SK-N-SH (cell line): ENCODE measurements around the gene SNX5. TPM values are rescaled to one million over a fixed set of nuclear protein-coding genes. Genes with fewer than 3 reads are reported as not detected.

Experiments used
- CTCF ChIA-PET: fragments of 300-600, 350-600 bp; formaldehyde crosslinking; extraction: SDS; loops from one replicate; lab custom pipeline; 2021; lab: Yijun Ruan, JAX
- POLR2A ChIA-PET: fragments of 350-600 bp; sonication (Branson Sonifier 250); formaldehyde crosslinking; extraction: SDS; loops from one replicate; lab custom pipeline; 2020; ENCODE audit warnings: antibody characterized with exemption, inconsistent platforms; lab: Yijun Ruan, JAX
- DNase-seq: peaks from one replicate; pipeline ENCODE4 v3.0.0; 2012
- H2AFZ ChIP-seq: fragments of 200-600 bp; sonication (generic); 2 replicates; pipeline ENCODE4 v1.8.1; 2016; ENCODE audit warnings: antibody characterized with exemption, mild to moderate bottlenecking, low read depth
- H3F3A ChIP-seq: fragments of 200-600 bp; sonication (generic); replicated peaks from 2 replicates; pipeline ENCODE3; 2016; ENCODE audit warnings: antibody characterized with exemption, mild to moderate bottlenecking; ENCODE audit not compliant: insufficient read depth
- H3K27ac ChIP-seq, 2 experiments: fragments of 200-500 bp in 1 of 2; fragments of 200-600 bp in 1 of 2; sonication (Bioruptor generic) in 1 of 2; sonication (generic), shearing (Covaris generic) in 1 of 2; 2 replicates each; pipeline versions ENCODE4 v1.5.1 to v1.6.1; 2014 to 2016; ENCODE audit warnings: low read depth in 2 of 2, inconsistent platforms in 1 of 2, low read length in 1 of 2, mild to moderate bottlenecking in 1 of 2, mixed read lengths in 1 of 2
- H3K27me3 ChIP-seq: fragments of 200-600 bp; sonication (generic), shearing (Covaris generic); 2 replicates; pipeline ENCODE4 v1.6.1; 2016; ENCODE audit warnings: mixed run types; ENCODE audit not compliant: insufficient read depth
- H3K36me3 ChIP-seq, 2 experiments: fragments of 200-500 bp in 1 of 2; fragments of 200-600 bp in 1 of 2; sonication (Bioruptor generic) in 1 of 2; sonication (generic) in 1 of 2; replicated peaks in 1 of 2; 2 replicates each; pipeline versions ENCODE3 to v1.5.1; 2014 to 2016; ENCODE audit warnings: low read length in 1 of 2, mild to moderate bottlenecking in 1 of 2; ENCODE audit not compliant: insufficient read depth in 2 of 2, control insufficient read depth in 1 of 2
- H3K4me1 ChIP-seq, 2 experiments: fragments of 200-500 bp in 1 of 2; fragments of 200-600 bp in 1 of 2; sonication (Bioruptor generic) in 1 of 2; sonication (generic), shearing (Covaris generic) in 1 of 2; 2 replicates each; pipeline versions ENCODE4 v1.5.1 to v1.6.1; 2014 to 2016; ENCODE audit warnings: low read depth in 1 of 2, low read length in 1 of 2, mixed run types in 1 of 2; ENCODE audit not compliant: insufficient read depth in 2 of 2, control insufficient read depth in 1 of 2
- H3K4me2 ChIP-seq: fragments of 200-600 bp; sonication (generic), shearing (Covaris generic); 2 replicates; pipeline ENCODE4 v1.6.1; 2017; ENCODE audit warnings: mixed run types
- H3K4me3 ChIP-seq, 2 experiments: fragments of 200-500 bp in 1 of 2; fragments of 200-600 bp in 1 of 2; sonication (Bioruptor generic) in 1 of 2; sonication (generic), shearing (Covaris generic) in 1 of 2; 2 replicates each; pipeline versions ENCODE4 v1.5.1 to v1.8.1; 2014 to 2016; ENCODE audit warnings: low read depth in 2 of 2, inconsistent platforms in 1 of 2, low read length in 1 of 2, mild to moderate bottlenecking in 1 of 2, mixed read lengths in 1 of 2, moderate library complexity in 1 of 2
- H3K79me2 ChIP-seq: fragments of 200-600 bp; sonication (generic); 2 replicates; pipeline ENCODE4 v1.8.1; 2017; ENCODE audit warnings: mild to moderate bottlenecking; ENCODE audit not compliant: insufficient read depth
- H3K9ac ChIP-seq: fragments of 200-600 bp; sonication (generic); 2 replicates; pipeline ENCODE4 v1.6.1; 2017; ENCODE audit warnings: mixed run types
- H3K9me2 ChIP-seq: fragments of 200-600 bp; sonication (generic); 2 replicates; pipeline ENCODE4 v1.6.1; 2017; ENCODE audit warnings: mixed run types
- H3K9me3 ChIP-seq: fragments of 200-600 bp; sonication (generic); 2 replicates; pipeline ENCODE4 v1.6.1; 2017; ENCODE audit warnings: mixed run types, mild to moderate bottlenecking, moderate library complexity
- H4K20me1 ChIP-seq: fragments of 200-600 bp; sonication (generic); 2 replicates; pipeline ENCODE4 v1.6.1; 2017; ENCODE audit warnings: mild to moderate bottlenecking, mixed run types; ENCODE audit not compliant: insufficient read depth
- ELF1 ChIP-seq: IDR thresholded peaks from 2 replicates; pipeline ENCODE4 v1.4.0; 2012
- EP300 ChIP-seq, 2 experiments: IDR thresholded peaks; 2 replicates each; pipeline versions ENCODE4 v1.4.0 to v1.6.1; 2012; ENCODE audit warnings: borderline replicate concordance in 1 of 2, low read depth in 1 of 2, low read length in 1 of 2
- EZH2phosphoT487 ChIP-seq: fragments of 200-600 bp; sonication (generic); IDR thresholded peaks from 2 replicates; pipeline ENCODE4 v1.6.1; 2017; ENCODE audit warnings: low read depth, mixed run types, mild to moderate bottlenecking, antibody characterized with exemption, moderate library complexity, borderline replicate concordance
- FOXM1 ChIP-seq: IDR thresholded peaks from 2 replicates; pipeline ENCODE4 v1.4.0; 2012; ENCODE audit warnings: low read depth, mild to moderate bottlenecking
- GABPA ChIP-seq: IDR thresholded peaks from 2 replicates; pipeline ENCODE4 v1.4.0; 2012; ENCODE audit warnings: low read depth, mild to moderate bottlenecking
- JUND ChIP-seq: IDR thresholded peaks from 2 replicates; pipeline ENCODE4 v1.4.0; 2012
- MEF2A ChIP-seq: IDR thresholded peaks from 2 replicates; pipeline ENCODE4 v1.4.0; 2012; ENCODE audit warnings: low read depth, borderline replicate concordance
- MXI1 ChIP-seq: IDR thresholded peaks from 2 replicates; pipeline ENCODE4 v1.6.1; 2012; ENCODE audit warnings: mild to moderate bottlenecking, low read depth, low read length, improper control_type of control experiment
- NFIC ChIP-seq: IDR thresholded peaks from 2 replicates; pipeline ENCODE4 v1.4.0; 2012; ENCODE audit warnings: borderline replicate concordance
- NRF1 ChIP-seq: IDR thresholded peaks from 2 replicates; pipeline ENCODE4 v1.6.1; 2012; ENCODE audit warnings: low read depth, mild to moderate bottlenecking, low read length
- POLR2AphosphoS5 ChIP-seq: IDR thresholded peaks from 2 replicates; pipeline ENCODE4 v1.6.1; 2012; ENCODE audit warnings: low read depth, low read length
- RXRA ChIP-seq: IDR thresholded peaks from 2 replicates; pipeline ENCODE4 v1.4.0; 2012; ENCODE audit warnings: low read depth, mild to moderate bottlenecking, borderline replicate concordance
- SMC3 ChIP-seq: IDR thresholded peaks from 2 replicates; pipeline ENCODE4 v1.6.1; 2012; ENCODE audit warnings: low read depth, low read length, improper control_type of control experiment
- YY1 ChIP-seq: IDR thresholded peaks from 2 replicates; pipeline ENCODE4 v1.4.0; 2012; ENCODE audit warnings: low read depth, mild to moderate bottlenecking
- WGBS: methylation state at CpG from one replicate; pipeline ENCODE4 v1.1.6; 2017; ENCODE audit warnings: low lambda C conversion rate; 5-methylcytosine and 5-hydroxymethylcytosine counted together
- polyA plus RNA-seq, 3 experiments: library from polyadenylated mRNA; depleted of rRNA; stranded (reverse); fragments of >200 nt; gene quantifications; 2 replicates each; pipeline ENCODE4 v1.2.3, GENCODE V29; 2012
- TF ChIP-seq, protein P1 (sequence below): fragments of 150-350 bp; IDR thresholded peaks from 2 replicates; pipeline ENCODE4 v1.6.1; 2016; ENCODE audit warnings: mild to moderate bottlenecking, low read depth, low read length
- TF ChIP-seq, protein P2 (sequence below): IDR thresholded peaks from 2 replicates; pipeline ENCODE4 v1.4.0; 2012; ENCODE audit warnings: low read depth, borderline replicate concordance
- TF ChIP-seq, protein P3 (sequence below): IDR thresholded peaks from 2 replicates; pipeline ENCODE4 v1.4.0; 2012; ENCODE audit warnings: low read depth
- TF ChIP-seq, protein P4 (sequence below): IDR thresholded peaks from 2 replicates; pipeline ENCODE4 v1.6.1; 2012; ENCODE audit warnings: mild to moderate bottlenecking, low read depth, low read length, moderate library complexity

The SNX5 gene
- polyA plus RNA-seq, 1 of the 3 experiments (the other 2 are of a cell fraction) = 76.2 TPM

DNA sequence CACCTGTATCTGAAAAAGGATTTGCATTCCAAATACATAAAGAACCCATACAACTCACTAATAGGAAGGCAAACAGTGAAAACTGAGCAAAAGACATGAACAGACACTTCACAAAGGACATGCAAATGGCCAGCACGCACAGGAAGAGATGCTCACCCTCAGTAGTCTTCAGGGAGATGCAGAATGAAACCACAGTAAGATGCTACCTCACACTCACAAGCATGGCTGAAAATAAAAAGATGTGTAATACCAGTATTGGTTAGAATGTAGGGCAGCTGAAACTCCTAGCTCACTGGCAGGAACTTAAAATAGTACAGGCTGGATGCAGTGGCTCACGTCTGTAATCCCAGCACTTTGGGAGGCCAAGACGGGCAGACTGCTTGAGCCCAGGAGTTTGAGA is 64.6 kb downstream of the SNX5 start:
- WGBS = 34% methylated on average over 3 of the region's 3 CpGs
- Histone ChIP-seq H3K9me3 (no peaks in the 10 kb centered on the region), H3K27me3 (no peaks in the 10 kb centered on the region), H2AFZ (no peak overlapping the region), H3K27ac (no peak overlapping the region), H3K4me3 (no peak overlapping the region), H3K36me3 (no peaks in the 10 kb centered on the region), H3F3A (no peaks in the 10 kb centered on the region), H3K9ac (no peak overlapping the region), H3K9me2 (no peaks in the 10 kb centered on the region), H3K4me1 (no peaks in the 10 kb centered on the region), H3K4me2 (no peak overlapping the region), H3K79me2 (no peaks in the 10 kb centered on the region), H4K20me1 (no peaks in the 10 kb centered on the region)
- ChIA-PET CTCF (no interaction called here), POLR2A (no interaction called here)
- TF ChIP-seq SMC3 (no peak), EP300 (IDR thresholded peaks at IDR 0.05; ENCODE audit: borderline replicate concordance in 1 of 2, low read depth in 1 of 2, low read length in 1 of 2) (no peak)
- DNase-seq = no peak

DNA sequence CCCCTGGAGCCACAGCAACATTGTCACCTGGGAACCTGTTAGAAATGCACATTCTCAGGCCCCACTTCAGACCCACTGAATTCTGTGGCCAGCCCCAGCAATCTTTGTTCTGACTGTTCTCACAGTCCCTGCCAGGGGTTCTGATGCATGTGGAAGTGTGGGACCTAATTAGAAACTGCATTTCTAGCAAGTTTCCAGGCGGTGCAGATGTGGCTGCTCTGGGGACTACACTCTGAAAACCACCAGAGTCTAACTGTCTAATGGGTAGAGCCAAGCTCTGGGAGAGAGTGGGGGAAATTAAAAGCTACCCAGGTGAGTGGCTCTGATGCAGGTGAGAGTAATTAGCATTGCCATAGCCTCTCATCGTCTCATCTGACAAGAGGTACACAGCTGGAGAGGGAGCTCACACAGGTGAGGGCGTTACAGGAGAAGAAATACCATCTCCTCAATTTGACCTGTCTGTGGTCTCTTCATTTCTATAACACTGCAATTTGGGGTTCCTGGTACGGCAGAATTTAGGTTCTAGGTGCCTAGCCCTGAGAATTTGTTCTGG is 66.0 kb downstream of the SNX5 start:
- Histone ChIP-seq H3K27me3 (no peaks in the 10 kb centered on the region), H3K27ac (no peak overlapping the region), H3K79me2 (no peaks in the 10 kb centered on the region), H3F3A (no peaks in the 10 kb centered on the region)
- POLR2A ChIA-PET = no interaction called here
- no peak for TF ChIP-seq EZH2phosphoT487
- no peak for TF ChIP-seq GABPA
- TF ChIP-seq, protein P1, sequence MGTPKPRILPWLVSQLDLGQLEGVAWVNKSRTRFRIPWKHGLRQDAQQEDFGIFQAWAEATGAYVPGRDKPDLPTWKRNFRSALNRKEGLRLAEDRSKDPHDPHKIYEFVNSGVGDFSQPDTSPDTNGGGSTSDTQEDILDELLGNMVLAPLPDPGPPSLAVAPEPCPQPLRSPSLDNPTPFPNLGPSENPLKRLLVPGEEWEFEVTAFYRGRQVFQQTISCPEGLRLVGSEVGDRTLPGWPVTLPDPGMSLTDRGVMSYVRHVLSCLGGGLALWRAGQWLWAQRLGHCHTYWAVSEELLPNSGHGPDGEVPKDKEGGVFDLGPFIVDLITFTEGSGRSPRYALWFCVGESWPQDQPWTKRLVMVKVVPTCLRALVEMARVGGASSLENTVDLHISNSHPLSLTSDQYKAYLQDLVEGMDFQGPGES = no peak
- TF ChIP-seq POLR2AphosphoS5 = no peak
- TF ChIP-seq FOXM1 = no peak
- TF ChIP-seq, protein P2, sequence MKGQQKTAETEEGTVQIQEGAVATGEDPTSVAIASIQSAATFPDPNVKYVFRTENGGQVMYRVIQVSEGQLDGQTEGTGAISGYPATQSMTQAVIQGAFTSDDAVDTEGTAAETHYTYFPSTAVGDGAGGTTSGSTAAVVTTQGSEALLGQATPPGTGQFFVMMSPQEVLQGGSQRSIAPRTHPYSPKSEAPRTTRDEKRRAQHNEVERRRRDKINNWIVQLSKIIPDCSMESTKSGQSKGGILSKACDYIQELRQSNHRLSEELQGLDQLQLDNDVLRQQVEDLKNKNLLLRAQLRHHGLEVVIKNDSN = no peak
- no peak for TF ChIP-seq NFIC
- TF ChIP-seq MEF2A = no peak
- TF ChIP-seq NRF1 = no peak
- TF ChIP-seq, protein P3, sequence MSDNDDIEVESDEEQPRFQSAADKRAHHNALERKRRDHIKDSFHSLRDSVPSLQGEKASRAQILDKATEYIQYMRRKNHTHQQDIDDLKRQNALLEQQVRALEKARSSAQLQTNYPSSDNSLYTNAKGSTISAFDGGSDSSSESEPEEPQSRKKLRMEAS = no peak
- TF ChIP-seq JUND = no peak
- TF ChIP-seq MXI1 = no peak
- no peak for TF ChIP-seq RXRA
- TF ChIP-seq, protein P4, sequence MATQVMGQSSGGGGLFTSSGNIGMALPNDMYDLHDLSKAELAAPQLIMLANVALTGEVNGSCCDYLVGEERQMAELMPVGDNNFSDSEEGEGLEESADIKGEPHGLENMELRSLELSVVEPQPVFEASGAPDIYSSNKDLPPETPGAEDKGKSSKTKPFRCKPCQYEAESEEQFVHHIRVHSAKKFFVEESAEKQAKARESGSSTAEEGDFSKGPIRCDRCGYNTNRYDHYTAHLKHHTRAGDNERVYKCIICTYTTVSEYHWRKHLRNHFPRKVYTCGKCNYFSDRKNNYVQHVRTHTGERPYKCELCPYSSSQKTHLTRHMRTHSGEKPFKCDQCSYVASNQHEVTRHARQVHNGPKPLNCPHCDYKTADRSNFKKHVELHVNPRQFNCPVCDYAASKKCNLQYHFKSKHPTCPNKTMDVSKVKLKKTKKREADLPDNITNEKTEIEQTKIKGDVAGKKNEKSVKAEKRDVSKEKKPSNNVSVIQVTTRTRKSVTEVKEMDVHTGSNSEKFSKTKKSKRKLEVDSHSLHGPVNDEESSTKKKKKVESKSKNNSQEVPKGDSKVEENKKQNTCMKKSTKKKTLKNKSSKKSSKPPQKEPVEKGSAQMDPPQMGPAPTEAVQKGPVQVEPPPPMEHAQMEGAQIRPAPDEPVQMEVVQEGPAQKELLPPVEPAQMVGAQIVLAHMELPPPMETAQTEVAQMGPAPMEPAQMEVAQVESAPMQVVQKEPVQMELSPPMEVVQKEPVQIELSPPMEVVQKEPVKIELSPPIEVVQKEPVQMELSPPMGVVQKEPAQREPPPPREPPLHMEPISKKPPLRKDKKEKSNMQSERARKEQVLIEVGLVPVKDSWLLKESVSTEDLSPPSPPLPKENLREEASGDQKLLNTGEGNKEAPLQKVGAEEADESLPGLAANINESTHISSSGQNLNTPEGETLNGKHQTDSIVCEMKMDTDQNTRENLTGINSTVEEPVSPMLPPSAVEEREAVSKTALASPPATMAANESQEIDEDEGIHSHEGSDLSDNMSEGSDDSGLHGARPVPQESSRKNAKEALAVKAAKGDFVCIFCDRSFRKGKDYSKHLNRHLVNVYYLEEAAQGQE = no peak
- TF ChIP-seq ELF1 = no peak
- no peak for TF ChIP-seq YY1
- TF ChIP-seq, all 33 proteins: peak for 0
- H4K20me1 ChIP-seq = no peaks in the 10 kb centered on the region
- CTCF ChIA-PET = interaction anchor here (0.8 to 2.0 kb wide), 3 partner anchors 37 to 366 kb away, joined by 3 to 4 read pairs (median 3); no protein-coding TSS in a partner anchor
- no peak overlapping the region for H3K4me2 ChIP-seq
- H3K9ac ChIP-seq = no peak overlapping the region
- H2AFZ ChIP-seq = no peak overlapping the region
- H3K4me3 ChIP-seq = no peak overlapping the region
- no peaks in the 10 kb centered on the region for H3K4me1 ChIP-seq
- no peaks in the 10 kb centered on the region for H3K9me2 ChIP-seq
- DNase-seq = no peak
- no peaks in the 10 kb centered on the region for H3K36me3 ChIP-seq
- H3K9me3 ChIP-seq = no peaks in the 10 kb centered on the region
- WGBS = 29% methylated on average over 4 of the region's 4 CpGs
